Inflammatory macrophage (primary cell): ENCODE results near the gene RASSF4.

Source experiments
- DNase-seq, 2 donors: peaks; one replicate each; pipeline ENCODE4 v3.0.0-alpha.2; 2020 to 2022

The RASSF4 gene

DNA sequence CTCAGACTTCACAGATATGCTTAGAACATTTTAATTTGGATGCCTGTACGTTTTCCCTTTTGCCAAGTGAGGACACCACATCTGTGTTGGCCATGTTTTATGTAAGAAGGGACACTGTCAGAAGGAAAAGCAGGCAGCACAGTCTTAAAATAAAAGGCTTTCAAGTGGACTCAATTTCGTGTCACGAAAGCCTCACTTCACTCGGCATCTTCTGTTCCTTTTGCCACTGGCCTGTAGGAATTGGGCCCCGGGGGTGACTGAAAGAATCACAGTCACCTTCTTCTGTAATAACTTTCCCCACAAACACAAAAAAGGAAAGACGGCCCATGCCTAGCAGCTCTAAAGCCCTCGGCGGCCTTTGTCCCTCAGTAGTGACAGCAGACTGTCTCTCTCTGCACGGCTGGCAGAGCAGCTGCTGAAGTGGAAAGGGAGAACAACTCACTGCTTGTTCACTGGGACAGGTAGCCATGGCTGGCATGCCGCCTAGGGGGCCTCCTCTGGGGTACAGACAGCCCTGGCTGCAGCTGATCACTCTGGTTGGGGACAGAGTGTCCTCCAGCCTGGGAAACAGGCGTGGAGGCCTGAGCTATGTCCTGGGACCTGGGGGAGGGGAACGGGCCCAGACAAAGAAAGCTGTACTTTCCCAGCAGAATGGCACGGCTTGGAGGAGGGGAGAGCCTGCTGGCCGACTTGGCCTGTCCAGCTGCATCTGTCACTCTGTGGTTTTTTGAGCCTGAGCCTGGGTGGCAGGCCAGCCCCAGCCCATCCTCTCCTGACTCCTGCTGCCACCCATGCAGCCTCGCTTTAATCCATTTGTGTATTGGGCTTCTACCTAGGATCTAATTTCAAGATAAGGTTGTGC, 4.4 kb downstream of the RASSF4 start:
- DNase-seq = no peak

DNA sequence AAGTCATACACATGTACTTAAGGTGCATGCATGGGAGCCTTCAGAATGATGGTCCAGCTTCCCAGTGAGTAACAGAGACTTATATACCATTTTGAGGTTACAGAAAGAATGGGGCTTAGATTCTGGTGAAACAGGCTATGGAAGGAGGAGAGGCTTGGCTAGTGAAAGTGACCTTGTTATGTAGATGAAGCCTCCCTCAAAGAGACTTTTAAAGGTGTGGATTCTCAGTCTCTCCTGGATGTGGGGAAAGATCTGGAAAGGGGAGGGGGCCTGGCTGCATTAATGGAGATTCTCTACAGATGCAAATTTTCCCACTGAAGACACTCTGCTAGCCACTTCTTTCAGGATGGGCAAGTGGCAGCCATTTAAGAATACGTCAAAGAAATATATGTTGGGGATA, 5.5 kb downstream of the RASSF4 start:
- DNase-seq = no peak

DNA sequence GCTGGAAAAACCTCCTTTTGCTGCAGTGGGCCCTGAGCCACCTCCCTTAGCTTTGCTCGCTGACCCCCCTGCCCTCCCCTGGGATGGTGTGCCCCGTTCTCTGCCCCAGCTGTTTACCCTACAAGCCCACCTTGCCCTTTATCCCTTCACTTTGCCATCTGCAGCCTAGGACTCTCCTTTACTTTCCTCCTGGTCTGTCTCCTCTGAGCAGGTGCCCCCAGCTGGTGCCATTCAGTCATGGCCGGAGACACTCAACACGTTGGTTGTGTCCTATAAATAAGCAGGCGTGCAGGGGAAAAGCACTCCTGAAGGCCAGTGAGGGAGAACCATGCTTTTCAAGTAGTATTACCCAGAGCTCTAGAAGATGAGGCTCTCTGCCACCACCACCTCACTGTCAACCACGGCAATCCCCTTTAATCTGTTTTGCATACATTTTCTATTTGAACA, 6.1 kb downstream of the RASSF4 start:
- DNase-seq = no peak

DNA sequence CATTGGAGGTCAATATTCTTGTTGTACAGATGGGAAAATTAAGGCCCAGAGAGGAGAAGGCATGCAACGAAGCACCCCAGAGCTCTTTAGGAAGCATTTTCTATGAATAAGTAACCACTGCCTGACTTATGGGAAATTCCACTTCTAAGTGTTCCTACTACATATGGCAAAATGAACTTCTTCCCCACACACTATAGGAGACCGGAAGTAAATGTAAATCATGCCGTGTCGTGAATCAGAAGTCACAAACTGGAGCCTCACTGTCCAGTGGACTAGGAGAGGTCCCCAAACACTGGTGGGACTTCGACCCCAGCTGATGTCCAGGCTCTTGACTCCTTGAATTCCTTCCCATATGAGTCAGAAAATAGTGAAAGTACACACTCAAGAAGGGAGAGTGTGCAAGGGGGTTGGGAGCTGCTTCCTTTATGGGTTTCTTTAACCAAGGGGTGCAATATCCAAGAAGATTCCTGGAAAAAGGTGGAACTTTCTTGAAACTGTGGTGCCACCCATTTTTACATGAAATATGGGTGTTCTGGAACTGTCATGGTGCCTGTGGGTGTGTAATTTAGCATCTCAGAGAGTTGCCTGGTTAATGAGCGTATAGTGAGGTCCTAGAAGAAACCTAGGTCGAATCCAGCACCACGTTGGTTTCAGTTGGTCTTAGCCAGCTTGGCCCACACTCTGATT, 6.7 kb downstream of the RASSF4 start:
- peak; percentile 45 to 64 for DNase-seq

DNA sequence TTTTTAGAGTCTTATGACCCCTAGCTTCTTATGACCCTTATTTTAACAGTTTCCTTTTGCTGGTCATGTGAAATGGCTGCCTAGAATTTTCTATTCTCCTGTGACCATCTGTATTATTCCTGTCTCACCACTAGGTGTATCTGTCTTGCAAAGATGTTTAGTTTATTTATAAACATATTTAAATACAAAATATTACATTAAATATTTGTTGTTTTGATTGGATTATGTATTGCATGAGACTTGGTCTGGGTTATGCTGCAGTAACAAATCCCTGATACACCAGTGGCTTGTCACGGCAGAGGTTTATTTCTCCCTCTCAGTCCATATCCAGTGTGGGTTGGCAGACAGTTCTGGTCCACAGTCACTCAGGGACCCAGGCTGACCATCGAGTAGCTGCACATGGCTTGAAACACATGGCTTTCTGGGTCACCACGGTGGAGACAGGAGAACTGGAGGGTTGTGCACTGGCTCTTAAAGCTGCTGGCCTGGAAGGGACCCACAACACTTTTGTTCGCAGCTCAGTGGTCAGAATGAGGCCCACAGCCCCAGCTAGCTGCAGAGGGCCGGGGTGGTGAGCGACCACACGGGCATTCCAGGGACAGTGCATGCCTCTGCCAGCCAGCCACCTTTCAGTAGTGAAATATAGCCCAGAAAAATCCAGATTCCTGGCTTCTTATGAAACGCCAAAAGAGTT, 7.4 kb downstream of the RASSF4 start:
- DNase-seq = peak; percentile 28 to 31

DNA sequence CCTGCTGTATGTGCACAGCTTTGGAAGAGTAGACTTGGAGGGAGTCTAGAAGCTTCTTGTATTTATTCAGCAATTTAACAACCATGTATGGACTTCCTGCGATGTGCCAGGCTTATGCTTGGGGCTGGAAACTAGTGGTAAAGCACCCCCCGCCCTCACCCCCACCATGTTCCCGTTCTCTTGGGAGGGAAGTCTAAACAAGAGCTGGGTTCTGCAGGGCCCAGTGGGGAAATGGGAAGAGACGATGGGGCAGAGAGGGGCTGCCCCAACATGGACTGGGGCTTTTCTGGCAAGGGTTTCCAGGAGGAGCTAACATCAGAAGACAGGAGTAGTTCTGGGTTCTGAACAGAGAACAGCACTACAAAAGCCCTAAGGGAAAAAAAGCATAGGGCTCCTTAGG, 8.0 kb downstream of the RASSF4 start:
- peak; percentile 60 to 66 for DNase-seq

DNA sequence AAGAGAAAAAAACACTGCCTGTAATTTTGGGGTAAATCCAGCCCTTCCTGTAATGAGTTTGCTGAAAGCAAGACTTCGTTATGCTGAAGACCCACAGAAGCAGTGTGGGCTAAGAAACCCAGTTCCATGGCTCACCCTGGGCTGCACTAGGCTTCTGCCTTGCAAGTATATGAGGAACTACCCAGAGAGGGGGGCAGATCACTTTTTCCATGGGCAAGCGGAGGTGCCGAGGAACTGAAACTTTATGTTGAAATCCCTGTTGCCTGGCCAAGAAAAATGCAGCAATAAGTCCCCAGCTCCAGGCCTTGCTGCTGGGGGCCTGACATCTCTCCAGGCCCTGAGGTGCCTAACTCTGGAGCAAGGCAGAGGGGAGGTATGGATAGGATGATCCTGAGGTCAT, 8.5 kb downstream of the RASSF4 start:
- DNase-seq = peak; percentile 98 to 99

DNA sequence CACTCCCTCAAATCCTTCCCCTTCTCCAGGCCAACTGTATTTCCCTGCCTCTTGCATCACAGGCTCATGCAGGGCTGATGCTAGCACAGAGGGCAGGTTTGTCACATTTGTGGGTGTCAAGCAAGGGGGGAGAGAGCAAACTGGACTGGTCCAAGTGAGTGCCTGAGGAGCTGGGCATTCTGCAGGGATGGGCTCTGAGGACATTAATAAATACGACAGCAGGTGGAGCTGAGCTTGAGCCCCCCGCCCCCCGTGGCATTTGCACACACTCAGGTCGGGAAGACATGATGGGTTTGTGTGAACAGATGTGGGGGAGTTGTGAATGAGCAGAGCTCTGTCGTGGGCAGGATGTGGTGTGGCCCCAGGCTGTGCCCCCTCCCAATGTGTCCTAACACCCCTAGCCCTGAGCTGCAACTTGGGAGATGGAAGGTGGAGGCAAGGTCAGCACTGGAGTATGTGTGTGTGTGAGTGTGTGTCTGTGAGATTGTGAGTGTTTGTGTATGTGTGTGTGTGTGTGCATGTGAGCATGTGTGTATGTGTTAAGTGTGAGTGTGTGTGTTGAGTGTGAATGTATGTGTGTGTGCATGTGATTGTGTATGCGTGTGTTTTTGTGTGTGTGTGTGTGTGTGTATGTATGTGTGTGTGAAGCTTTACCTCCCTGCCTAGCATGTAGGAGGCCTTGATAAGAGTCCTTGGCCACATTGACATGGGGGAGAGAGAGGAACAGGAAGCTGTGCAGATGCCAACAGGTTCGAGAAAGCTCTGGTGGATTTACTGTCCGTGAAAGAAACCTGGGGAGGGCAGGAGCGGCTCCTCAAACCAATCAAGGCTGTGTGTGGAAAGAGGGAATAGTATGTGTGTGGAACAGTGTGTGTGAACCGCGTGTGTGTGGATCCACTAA, 9.1 kb downstream of the RASSF4 start:
- DNase-seq = peak in 1 of 2 donors; percentile 30

DNA sequence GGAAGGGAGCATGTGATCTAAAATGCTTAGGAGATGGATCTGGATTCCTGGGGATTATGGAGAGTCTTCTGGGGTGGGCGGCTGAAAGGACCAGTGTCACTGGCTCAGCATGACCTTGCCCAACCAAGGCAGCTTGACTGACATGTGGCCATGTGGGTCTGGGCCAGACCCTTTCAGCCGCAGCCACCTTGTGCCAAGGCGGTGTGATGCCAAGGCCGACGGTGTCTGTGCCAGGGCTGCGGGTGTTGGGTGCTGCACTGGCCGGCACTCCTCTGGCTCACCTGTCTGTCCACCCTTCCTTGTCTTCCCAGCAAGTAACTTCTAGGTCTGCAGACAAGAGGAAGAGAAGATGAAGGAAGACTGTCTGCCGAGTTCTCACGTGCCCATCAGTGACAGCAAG, 10.3 kb downstream of the RASSF4 start:
- no peak for DNase-seq

DNA sequence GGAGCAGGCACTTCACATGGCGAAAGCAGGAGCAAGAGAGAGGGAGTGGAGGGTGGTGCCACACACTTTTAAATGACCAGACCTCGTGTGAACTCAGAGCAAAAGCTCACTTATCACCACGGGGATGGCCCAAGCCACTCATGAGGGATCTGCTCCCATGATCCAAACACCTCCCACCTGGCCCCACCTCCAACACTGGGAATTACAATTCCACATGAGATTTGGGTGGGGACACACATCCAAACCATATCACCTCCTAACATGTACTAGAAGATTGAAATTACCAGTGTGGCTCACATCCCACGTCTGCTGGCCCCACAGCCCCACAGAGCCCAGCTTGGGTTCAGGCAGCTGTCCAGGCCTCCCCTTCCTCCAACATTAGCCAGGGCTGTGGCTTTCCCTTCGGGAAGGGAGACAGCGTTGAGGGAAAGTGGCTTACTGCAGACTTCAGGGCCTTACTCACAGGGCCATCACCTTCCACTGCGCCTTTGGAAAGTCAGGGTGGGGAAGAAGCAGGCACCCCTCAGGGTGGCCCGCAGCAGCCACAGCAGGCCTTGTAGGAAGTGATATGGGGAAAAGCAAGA, 11.3 kb downstream of the RASSF4 start:
- DNase-seq = no peak

DNA sequence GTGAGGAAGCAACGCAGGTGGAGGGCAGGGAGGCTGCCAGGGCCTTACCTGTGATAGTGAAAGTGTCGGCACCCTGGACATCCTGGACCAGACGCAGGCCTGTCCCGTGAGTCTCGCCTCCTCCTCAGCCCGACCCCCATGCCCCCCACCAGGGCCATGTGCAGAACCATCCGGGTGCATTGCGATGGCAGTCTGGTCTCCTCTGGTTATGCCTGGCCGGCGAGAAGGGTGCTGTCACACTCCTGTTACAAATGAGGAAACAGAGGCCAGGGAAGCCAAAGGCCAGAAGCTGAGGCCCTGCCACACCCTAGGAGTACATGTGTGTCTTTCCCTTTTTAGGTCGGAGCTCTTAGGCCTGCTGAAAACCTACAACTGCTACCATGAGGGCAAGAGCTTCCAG, 11.8 kb downstream of the RASSF4 start:
- peak; percentile 54 to 57 for DNase-seq

DNA sequence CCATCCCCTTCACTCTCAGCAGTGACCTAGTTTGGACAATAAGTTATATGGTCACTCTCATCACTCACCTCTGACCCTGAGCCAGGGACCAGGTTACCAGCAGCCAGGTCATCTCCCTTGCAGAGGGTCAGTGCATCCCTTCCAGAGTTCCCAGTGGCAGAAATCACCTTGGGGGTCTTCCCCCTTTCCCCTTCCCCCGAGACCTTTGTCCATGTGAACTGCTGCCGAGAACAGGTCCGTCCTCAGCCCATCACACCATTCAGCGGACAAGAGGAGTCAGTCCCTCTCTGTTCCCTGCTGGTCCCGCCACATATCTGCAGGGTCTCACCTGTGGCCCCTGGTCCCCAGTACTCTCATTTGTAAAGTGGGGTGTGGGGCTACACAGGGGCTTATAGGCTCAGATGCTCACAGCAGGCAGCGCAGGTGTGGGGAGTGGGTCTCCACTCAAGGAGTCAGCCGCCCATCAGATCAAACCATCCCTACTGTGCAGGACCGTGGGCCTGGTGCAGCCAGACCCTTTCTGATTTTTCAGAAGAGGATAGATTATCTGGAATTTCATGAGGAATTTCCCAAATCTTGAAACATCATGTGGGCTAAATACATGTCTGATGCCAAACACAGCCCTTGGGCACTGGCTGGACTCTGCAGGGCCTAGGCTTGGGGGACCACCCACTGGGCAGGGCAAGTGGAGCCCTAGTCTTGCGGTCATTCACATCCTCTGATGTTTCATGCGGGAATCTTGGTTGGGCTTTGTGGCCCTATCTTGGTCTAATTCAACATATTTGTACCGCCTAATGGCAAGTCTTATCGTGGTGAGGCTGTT, 12.5 kb downstream of the RASSF4 start:
- no peak for DNase-seq

DNA sequence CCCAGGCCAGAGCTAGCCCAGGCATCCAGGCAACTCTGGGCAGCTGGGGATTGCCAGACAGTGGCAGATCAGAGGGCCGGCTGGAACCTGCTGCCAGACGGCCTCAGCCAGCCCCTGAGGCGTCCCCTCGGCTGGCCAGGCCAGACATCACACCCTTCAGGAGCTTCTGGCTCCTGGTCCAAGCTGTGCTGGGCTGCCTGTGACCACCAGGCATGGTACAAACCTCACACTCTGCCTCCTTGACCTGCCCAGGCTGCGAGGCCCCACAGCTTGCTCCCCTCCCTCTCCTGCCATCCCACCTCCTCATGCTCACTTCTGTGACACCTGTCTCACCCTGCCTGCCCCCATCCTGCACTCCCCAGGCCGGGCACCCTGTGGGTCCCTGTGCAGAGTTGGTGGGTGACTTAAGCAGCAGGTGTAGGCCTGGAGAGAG, 13.3 kb downstream of the RASSF4 start:
- DNase-seq = no peak

DNA sequence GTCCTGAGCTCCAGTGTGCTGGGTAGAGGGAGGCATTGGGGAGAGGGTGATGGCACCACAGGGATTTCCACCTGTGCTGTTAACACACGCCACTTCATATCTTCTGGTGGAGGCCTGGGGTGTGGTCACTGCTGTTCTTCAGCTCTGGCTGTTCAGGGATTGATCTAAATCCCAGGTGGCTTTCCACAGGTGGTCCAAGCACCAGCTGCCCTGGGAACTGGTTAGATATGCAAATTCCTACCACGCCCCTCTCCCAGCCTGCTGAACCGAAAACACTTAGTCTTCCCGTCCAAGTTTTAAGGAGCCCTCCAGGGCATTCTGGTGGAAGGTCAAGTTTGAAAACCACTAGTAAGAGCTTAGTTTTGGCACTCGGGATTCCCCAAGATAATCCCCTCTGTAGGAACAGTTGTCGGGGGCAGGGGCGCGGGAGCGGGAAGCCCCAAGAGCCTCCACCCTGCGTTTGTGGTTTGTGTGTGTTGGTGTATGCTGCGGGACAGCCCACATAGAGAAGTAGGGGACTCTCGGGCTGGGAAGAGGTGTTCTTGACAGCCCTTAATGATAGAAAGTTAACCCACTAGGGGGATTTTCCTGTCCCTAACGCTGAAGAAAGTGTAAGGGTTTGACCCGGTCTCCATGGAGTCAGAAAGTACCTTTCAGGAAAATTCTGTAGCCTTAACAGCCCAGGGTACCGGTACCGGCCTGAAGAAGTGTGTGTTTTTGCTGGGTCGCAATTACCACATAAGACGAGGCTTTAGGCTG, 13.9 kb downstream of the RASSF4 start:
- DNase-seq = no peak

DNA sequence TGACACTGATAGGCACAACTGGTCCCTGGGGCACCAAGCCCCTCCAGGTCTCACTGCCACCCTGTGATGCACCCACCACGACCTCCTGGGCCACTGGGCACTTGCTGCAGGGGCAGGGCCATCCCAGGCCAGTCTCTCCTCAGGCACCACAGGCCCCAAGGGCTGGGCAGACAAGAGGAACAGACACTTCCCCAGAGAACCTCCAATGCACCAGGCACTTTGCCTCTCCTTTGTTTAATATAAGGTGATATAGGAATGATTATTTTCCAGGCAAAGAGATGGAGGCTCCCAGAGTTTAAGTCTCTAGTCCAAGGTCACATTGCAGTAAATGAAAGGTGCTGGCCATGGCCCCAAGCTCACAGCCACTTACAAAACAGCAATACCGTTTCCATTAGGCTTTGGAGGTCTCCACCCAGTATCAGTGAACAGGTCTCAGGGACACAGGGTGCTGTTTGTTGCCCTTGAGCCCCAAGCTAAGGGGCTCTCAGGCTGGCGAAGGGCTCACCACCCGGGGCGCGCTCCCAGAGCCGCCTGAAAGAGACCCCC, 14.6 kb downstream of the RASSF4 start:
- peak in 1 of 2 donors; percentile 48 for DNase-seq

DNA sequence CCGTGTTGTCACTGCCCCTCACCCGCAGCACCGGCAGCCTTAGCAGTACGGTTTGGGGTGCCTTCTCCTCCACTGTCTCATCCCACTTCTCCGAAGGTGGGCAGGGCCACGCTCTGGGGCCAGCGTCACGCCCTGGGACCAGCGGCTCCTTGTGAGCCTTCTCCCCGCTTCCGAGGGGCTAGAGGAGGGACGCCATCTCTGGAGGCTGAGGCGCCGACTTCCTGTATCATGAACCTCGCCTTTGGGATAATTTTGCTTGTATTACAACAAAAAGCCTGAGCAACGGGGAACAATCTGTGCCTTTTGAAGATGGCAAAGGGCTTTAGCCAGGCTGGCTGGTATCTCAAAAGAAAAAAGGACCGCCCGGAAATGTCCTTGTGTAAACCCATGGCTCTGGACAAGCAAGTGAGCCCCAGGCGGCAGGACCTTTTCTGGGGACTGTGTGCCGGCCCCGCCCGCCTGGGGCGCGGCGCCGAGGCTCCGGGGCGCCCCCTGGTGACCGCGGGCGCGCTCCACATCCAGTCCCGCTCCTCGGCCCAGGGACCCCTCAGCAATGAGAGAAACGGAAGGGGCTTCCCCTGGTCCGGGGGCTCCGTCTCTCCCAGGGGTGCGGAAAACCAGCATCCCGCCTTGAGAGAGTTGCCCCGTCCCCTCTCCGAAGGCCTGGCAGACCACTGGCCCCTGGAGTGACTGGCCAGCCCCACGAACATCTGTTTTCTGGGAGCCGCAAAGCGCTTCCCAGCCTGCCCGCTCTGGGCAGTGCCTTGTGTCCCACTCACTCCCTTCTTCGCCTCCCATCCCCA, 15.2 kb downstream of the RASSF4 start:
- DNase-seq = peak; percentile 65 to 73

DNA sequence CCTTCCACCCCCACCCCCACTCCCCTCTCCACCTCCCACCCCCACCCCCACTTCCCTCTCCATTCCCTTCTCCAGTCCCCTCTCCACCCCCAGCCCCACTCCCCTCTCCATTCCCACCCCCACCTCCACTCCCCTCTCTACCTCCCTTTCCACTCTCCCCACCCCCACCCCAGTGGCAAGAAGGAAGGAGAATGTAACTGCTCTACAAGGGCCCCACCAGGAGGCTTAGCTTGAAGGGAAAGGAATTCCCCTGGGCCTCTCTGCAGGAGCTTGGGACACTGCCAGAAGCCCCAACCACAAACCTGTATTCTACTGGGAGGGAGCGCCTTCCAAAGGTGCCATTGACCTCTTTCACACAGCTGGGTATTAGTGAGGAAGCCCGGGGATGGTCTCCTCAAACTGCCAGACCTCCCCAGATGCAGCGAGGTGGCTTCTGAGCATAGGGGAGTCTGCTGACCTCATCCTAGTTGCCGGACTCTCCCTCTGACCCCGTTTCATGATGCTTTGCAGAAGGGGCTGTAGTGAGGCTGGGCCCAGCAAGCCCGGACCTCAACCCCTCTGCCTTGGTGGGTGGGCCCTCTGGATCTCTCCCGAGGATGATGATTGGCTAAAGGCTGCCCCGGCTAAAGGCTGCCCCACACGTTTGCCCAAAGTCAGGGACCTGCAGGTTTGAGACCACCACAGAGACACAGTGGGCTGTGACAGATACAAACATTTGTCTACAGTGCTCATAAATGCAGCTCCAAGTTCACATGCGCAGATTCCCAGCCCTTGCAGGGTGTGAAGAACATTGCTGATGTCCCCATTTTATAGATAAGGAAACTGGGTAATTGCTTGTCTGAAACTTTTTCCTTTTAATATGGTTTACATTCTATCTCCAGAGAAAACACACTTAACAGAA, 16.1 kb downstream of the RASSF4 start:
- no peak for DNase-seq
